Stimulated activated CD4-positive, alpha-beta T cell treated with anti-CD3 and anti-CD28 coated beads, Interleukin-2, amount 100 ng/mL, for 4 hours (primary cell): ENCODE data around the gene AGTRAP.

Source experiments
- DNase-seq: peaks from one replicate; pipeline ENCODE4 v3.0.0-alpha.2; 2020; ENCODE audit warnings: low read depth

AGTRAP gene

DNA sequence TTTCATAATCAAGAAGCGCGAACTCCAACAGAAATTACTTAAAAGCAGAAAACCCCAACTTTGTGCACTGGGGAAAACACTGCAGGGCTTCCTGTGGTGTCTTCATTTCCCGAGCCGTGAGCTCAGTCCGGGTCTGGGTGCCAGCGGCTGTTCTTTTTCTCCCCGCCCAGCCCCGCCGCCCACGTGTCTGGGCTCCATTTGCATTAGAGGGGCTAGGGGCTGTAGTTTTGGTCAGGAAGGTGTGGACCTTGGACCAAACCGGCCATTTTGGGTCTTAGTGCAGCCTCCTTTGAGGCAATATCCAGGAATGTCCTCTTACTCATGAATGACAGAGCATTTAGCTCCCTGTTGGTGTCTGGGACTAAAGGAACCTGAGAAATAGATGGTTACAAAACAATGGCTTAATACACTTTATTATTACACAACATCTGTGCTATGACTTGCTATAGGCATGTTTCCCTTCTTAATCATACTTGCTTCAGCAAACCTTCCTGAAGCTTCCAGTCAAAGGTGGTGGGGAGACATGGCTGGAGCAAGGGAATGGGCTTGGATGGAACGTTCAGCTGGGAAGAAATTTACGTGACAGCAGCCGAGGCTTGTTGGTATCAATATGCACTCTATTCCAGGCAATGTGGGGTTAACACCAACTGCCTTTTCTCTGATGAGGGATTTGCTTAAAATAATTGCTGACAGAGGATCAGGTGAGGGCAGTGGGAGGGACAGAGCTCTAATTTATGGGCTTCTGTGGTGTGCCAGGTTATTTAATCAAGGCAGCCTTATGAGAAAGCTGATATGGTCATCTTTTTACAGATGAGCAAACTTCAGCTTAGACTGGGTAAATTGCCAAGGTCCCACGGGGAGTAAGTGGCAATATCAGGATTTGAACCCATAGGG, 1.1 kb downstream of the AGTRAP start:
- DNase-seq, result no peak

DNA sequence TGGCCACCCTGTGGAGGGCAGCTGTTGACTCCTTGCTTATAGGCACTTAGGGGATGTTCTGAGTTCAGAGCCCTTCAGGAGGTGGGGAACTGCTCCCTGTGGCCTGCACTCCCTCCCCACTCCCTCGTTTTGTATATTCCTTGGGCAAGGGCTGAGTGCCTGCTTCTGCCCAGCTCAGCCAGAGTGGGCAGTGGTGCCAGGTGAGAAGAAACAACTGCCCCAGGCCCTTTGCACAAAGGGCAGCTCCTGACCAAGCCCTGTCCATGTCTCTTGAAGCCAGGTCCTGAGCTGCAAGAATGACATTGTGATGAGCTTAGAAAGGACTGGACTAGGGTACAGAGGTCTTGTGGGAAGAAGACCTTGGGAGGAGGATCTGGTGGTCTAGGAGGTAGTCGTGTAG, 2.2 kb downstream of the AGTRAP start:
- no peak for DNase-seq

DNA sequence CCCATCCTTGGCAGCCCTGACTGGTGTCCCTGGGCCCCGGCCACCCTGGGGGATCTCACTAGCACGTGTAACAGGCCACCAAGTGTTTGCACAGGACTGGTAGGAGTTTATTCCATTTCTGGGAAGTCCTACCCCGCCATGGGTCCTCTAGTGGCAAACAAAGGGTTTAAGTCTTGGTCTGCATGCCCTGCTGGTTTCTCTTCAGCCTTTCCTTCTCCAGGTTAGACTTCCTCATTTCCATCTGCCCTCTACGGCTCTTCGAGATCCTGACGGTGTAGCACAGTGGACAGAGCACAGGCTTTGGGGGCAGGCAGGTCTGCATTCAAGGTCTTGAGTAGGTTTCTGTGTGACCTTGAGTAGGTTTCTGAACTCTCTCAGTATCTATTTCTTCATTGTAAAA, 2.8 kb downstream of the AGTRAP start:
- DNase-seq, result no peak

DNA sequence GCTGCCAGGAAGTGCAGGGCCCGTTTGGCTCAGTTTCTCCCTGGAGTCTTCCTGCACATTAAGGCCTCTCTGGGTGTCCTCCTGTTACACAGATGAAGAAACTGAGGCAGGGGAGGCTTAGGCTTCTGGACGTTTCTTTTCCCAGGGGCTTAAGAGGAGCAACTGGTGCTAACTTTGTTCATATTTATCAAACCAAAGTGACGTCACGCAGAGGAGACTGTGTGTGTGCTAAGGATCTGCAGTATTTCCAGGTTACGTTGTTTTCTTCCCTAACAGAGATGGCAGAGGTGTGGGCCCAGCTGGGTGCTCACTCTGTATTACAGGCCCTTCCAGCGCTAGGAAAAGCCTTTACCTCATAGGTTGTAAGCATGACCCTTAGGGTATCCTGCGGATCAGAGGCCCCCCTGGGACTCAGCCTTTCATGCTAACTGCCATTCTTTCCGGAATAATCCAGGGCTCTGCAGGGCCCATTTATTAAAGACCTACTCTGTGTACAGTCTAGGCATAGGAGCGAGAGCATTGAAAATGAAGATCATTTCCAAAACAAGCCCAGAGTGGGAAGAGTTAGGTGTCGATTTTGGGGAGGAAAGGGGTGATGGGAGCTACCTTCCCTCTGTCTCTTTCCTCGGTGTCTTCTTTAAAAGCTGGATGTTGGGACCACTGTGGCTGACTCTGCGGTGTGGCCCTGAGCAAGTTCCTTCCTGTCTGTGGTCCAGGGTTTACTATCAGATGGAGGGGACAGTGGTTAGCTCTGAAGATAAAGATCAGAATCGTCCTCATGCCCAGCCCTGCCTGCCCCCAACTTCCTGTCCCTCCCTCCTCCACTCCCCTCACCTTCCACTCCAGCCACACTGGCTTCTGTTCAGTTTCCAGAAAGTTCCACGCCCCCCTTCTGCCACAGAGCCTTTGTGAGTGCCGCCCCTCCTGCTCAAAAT, 4.6 kb downstream of the AGTRAP start:
- DNase-seq, result no peak

DNA sequence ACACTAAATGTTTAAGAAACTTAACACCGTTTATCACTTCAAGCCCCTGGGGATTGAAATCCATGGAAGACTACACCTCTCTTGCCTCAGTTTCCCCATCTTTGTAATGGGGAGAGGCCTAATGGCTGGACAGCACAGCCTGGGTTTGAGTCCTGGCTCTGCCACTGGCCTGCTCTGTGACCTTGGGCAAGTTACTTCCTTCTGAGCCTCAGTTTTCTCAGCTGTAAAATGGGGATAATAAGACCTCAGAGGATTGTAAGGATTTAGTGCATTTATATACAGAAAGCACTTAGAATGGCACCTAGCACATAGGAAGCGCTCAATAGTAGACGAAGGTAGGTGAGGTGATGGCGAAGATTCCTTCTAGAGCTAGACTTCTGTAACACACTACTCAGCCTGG, 5.5 kb downstream of the AGTRAP start:
- DNase-seq, result no peak

DNA sequence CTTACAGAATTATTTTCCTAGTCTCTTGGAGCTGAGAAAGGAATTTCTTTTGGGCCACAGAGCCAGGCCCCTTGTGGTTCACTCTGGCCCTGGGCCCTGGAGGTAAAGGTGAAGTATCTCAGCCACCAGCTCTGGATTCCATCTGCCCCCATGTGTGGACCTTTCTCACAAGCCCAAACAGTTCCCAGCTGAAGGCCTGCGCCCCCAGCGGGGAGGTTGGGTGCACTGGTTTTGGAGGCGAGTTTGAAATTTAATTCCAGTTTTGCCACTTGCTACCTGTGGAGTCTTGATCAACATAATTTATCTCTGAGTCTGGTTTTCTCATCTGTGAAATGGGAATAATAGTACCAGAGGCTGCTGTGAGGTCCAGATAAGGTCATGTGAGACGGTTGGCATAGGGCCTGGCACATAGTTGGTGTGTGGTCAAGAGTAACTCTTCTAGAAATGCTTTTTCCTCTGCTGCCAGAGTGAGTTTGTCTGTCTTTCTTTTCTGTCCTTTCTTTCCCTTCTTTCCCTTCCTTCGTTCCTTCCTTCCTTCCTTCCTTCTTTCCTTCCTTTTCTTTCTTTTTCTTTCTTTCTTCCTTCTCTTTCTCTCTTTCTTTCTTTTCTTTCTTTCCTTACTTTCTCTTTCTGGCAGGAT, 6.1 kb downstream of the AGTRAP start:
- no peak for DNase-seq

DNA sequence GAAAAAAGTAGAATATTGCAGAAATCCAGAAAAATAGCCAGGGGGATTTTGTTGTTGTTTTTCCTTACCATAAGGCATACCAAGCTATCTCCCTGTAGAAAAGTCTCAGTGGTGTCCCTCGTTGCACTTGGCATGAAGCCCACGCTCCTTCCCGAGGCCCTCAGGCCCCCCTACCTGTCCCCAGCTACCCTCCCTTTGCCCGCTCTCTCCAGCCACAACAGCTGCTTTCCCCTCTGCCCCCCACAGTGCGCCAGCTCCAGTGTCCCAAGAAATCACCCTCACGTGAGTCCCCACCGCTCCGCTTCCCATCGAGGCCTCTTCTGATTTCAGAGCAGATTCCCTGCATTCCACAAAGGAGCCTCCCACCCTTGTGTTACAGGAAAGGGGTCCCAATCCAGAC, 8.4 kb downstream of the AGTRAP start:
- no peak for DNase-seq

DNA sequence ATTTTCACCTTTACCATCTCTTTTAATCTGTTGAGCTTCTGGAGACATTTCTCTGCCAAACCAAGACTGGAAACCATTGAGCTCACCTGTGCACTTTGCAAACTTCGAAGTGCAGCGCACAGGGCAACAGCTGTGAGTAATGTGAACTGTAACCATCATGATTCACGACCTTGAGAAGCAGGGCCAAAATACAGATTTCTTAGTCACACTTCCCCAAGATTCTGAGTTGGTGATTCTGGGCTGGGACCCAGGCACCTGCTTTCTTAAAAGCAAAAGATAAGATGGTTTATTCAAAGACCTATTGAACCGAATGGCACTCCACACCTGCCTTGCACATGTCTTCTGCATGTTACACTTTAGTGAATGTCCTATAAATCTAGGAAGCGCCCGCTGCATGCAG, 10.2 kb downstream of the AGTRAP start:
- no peak for DNase-seq

DNA sequence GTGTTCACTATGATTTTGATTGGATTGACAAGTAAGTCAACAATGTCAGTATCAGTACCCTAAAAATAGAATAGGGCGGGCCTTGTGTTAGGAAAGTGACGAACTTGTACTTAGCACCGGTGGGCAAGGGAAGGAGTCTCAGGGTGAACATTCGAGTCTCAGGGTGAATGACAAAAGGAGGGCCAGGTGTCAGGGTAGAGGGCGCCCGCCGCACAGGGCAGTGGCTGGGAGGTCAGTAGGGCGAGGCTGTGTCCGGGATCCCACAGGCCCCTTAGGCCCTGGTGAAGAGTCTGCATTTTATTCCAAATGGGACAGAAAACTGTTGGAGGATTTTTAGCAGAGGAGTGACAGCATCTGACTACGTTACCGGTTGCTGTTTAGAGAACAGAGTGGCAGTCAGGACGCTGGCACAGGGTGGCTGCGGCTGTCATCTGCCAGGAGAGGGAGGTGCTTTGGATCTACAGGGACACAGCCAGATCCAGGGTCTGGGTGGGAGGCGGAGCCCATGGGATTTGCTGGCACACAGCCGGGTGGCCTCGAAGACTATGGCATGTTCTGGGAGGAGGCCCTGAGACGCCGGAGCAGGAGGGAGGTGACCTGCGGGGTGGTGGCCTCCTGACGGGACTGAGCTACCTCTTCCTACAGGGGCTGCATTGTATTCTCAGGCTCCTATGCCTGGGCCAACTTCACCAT, 11.0 kb downstream of the AGTRAP start:
- DNase-seq, result no peak

DNA sequence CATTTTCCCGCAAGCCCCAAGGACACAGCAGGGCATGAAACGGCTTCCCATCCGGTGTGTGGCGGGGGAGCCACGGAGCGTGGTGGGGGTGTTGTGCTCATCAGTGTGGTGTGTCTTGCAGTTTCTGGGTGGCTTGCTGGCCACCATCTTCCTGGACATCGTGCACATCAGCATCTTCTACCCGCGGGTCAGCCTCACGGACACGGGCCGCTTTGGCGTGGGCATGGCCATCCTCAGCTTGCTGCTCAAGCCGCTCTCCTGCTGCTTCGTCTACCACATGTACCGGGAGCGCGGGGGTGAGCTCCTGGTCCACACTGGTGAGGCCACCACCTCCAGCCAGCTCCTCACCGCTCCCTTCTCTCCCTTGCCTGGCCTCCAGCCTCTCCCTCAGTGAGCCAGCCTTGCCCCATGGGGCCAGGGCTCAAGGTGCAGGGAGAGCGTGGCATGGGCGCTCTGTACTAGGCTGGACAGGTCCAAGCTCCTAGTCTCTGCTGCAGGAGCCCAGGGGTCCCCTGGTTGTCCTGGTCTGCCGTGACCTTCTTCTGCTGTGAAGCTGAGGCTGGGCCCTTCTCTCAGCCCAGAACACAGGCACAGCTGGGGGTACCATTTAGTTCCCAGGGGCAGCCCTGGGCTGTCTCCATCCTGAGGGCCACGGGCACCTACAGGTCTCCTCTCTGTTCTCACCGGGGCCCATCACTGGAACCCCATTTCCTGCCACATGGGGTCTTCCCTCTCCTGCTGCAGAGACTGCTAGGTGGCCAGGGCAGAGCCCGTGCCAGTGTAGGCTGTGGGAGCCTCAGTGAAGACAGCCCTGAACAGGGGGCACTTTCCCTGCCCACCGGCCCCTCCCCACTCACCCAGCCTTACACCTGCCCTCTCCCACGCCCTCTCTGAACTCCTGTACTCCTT, 12.6 kb downstream of the AGTRAP start:
- no peak for DNase-seq

DNA sequence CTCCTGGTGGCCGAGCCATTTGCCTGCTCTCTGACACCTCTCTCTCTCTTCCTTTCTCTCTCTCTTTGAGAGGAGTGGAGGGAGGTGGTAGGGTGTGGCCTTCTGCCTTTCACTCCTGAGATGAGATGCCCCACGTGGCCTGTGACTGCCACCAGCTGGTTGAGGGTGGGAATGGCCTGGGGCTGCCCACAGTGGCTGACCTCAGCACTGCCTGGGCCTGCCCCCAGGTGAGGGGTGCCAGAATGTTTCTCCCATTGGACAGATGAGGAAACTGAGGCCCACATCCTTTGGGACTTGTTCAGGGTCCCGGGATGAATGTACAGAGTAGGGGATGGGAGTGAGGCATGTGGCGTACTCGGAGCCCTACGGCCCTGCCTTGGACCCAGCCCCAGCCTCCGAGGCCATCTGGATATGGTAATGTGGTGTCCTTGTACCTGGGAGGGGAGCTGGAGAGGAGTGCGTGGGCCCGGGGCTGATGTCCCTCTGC, 13.3 kb downstream of the AGTRAP start:
- DNase-seq, result no peak

DNA sequence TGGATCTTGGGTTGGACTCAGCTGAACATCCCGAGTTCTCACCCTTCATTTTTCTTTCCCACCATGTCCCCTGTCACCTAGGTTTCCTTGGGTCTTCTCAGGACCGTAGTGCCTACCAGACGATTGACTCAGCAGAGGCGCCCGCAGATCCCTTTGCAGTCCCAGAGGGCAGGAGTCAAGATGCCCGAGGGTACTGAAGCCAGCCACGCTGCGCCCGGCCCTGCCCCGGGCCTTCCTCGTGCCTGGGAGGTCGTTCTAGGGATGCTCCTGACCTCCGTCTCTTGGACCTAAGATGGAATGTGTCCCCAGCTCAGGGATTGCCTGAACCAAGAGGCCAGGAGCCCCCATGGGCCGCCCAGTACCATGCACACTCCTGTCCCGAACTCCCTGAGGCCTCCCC, 14.1 kb downstream of the AGTRAP start:
- DNase-seq, result no peak

DNA sequence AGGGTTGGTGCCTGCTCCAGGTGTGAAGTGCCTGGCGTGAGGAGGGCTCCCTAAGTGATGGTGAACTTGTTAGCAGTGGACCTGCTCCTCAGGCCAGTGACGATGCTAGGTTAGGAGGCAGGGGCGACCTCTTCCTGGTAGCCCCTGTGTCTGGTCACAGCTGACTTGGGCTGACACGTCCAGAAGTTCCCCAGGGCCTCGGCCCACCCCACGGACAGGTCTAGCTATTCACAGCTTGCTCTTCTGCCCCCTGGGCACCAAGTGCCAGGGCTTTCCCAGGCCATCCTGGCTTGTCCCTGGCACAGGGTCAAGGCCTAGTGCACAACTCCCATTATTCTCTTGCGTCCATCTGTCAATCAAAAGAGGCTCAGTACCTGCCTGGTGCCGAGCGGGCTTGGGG, 15.2 kb downstream of the AGTRAP start:
- DNase-seq, result no peak

DNA sequence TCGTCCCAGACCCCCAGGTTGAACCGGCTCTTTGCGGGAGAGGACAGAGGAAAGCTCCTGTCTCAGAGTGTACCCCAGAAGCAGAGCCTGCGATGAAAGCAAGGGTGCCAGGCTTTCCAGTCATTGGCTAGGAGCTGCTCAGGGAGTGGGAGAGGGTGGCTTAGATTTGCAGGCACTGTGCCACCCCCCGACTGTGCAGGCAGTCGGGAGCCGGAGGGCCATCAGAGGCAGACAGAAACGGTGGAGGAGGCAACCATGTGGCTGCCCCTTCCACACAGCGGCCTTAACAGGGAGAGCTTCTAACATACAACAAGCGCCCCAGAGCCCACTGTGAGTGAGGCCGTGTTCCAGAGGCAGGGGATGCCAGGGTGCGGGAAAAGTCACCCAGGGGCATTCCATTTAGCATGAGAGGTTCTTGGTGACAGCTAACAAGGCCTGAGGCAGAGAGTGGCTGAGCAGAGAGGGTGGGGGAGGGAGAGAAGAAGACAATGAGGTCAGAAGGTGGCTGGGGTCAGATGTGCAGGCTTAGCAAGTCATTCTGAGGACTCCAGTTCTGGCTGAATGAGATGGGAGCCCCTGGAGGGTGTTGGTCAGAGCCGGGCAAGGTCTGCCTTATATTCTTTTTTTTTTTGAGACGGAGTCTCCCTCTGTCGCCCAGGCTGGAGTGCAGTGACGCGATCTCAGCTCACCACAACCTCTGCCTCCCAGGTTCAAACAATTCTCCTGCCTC, 16.6 kb downstream of the AGTRAP start:
- no peak for DNase-seq

DNA sequence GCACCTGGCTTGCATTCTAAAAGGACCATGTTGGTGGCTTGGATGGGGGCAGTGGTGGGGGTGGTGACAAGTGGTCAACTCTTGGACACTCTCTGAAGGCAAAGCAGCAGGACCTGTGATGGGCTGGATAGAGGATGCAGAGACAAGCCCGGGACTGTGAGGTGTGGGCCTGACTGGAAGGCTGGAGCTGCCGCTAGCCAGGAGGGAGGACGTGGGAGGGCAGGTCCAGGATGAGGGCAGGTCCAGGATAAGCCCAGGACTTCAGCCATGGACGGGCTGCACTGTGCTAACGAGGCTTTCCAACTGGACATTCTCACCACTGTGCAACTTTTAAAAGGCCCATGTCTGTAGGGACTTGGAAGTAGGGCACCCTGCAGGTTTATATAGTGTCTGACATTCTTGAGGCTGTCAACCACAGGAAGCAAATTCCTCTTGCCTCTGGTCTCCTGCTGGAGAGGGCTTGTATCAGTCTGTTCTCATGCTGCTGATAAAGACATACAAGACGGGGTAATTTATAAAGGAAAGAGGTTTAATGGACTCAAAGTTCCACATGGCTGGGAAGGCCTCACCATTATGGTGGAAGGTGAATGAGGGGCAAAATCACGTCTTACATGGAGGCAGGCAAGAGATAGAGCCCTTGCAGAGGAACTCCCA, 17.7 kb downstream of the AGTRAP start:
- no peak for DNase-seq

DNA sequence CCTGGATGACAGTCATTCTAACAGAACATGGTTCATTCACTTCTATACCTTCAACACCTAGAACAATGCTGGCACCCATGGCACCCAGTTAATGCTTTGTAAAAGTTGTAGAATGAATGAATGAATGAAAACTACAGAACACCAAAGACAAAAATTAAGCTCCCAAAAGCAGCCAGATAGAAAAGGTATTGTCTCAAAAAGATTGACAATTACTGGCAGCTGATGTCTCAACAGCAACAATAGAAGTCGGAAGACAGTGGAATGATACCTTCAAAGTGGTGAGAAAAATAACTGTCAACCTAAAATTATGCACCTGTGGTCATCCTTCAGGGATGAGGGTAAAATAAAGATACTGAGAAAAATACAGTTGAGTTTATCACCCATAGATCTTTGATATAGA, 21.1 kb downstream of the AGTRAP start:
- no peak for DNase-seq

DNA sequence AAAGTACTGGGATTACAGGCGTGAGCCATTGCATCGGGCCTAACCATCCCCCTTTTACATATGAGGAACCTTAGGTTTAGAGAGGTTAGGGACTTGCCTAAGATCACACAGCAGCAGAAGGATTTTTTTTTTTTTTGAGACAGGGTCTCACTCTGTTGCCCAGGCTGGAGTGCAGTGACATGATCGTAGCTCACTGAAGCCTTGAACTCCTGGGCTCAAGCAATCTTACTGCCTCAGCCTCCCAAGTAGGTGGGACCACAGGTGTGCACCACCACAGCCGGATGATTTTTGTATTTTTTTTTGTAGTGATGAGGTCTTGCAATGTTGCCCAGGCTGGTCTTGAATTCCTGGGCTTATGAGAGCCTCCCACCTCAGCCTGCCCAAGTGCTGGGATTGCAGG, 23.9 kb downstream of the AGTRAP start:
- DNase-seq, result no peak

DNA sequence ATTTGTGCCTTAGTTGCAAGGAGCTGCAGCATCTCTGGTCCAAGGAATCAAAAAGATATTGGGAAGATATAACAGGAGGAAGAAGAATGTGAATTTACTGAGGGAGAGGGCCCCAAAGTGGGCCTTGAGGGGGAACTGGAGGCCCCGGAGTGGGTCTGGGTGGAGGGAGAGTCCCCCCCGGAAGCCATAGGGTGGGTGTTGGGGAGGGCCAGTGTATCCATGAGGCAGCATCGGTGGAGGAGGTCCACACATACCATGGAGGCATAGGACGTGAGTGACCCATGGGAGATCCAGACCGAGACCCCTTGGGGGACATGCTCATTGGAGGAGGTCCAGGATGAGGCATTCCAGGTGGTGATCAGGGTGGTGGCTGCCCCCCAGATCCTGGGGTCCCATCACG, 25.3 kb downstream of the AGTRAP start:
- no peak for DNase-seq

DNA sequence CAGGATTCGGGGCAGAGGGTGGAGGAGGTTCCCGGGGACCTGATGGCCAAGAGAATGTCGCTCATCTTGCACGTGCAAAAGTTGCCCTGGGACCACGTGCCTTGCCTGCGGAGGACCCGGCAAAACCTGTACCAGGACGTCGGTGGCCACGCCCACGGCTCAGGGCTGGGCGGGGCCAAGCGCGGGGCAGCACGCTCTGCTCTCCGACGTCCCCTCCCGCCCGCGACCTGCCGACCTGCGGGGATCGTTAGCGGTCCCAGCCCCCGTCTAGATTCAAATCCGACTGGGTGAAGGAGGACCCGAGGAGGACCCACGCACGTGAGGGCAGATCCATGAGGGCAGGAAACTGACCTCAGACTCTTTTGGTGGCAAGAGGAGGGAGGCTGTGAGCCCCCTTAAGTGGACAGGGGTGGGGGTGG, 26.1 kb downstream of the AGTRAP start, which contains the start of gene C1orf167:
Gene C1orf167, plus strand, starts transcription at position 206 of the 419 bp plus-strand sequence. CDS start 2,208 bp downstream, outside the sequence.
- no peak for DNase-seq
